Measurements from ENCODE around the gene GOLGA3. TPM values are rescaled to one million over a fixed set of nuclear protein-coding genes. Genes with fewer than 3 reads are reported as not detected.

GOLGA3 gene
- total RNA-seq, 3 donors from 2014 or later: 51.7 to 76.7 (median 58.5) TPM

DNA sequence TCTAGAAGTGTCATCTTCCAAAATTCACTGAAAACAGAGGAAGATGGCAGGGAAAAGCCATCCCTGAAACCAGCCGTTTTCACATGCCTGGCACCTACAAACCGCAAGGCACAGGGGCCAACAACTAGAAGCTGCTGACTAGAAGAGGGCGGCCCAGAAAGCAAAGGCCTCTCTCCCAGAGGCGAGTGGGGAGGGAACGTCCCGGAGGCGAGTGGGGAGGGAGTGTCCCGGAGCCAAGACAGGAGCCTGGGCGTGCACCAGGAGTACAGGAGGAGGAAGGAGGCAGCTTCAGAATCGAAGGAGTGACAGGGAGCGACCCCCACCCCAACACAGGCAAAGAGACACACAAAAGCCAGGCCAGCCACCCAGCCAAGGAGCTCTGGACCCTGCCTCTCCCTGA is 88.0 kb downstream of the GOLGA3 start:
- Histone ChIP-seq H3K36me3 (peaks cover 11% of the 10 kb centered on the region), H3K27ac (no peak overlapping the region), H3K27me3 (no peaks in the 10 kb centered on the region), H3K4me1 (no peaks in the 10 kb centered on the region), H3K4me3 (no peak overlapping the region), H3K9me3 (no peaks in the 10 kb centered on the region)
- intact Hi-C loops (cut with DNase I; ENCODE audit: low total_unique reads): no loop called here
- DNase-seq (ENCODE audit: low spot score in 2 of 2): no peak
- no peak for TF ChIP-seq POLR2A (IDR thresholded peaks at IDR 0.05)
- TF ChIP-seq, protein P1, sequence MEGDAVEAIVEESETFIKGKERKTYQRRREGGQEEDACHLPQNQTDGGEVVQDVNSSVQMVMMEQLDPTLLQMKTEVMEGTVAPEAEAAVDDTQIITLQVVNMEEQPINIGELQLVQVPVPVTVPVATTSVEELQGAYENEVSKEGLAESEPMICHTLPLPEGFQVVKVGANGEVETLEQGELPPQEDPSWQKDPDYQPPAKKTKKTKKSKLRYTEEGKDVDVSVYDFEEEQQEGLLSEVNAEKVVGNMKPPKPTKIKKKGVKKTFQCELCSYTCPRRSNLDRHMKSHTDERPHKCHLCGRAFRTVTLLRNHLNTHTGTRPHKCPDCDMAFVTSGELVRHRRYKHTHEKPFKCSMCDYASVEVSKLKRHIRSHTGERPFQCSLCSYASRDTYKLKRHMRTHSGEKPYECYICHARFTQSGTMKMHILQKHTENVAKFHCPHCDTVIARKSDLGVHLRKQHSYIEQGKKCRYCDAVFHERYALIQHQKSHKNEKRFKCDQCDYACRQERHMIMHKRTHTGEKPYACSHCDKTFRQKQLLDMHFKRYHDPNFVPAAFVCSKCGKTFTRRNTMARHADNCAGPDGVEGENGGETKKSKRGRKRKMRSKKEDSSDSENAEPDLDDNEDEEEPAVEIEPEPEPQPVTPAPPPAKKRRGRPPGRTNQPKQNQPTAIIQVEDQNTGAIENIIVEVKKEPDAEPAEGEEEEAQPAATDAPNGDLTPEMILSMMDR (IDR thresholded peaks at IDR 0.05): no peak
- TF ChIP-seq POLR2AphosphoS5 (IDR thresholded peaks at IDR 0.05): no peak

GRCh38 chr12:132740313-132740646 is 88.4 kb downstream of the GOLGA3 start:
- no peaks in the 10 kb centered on the region for H3K27me3 ChIP-seq
- H3K9me3 ChIP-seq: no peaks in the 10 kb centered on the region
- intact Hi-C loops (cut with DNase I; ENCODE audit: low total_unique reads): no loop called here
- H3K4me3 ChIP-seq: no peak overlapping the region
- H3K4me1 ChIP-seq: no peaks in the 10 kb centered on the region
- no peak overlapping the region for H3K27ac ChIP-seq
- peaks cover 11% of the 10 kb centered on the region for H3K36me3 ChIP-seq
- TF ChIP-seq, protein P1 (IDR thresholded peaks at IDR 0.05): no peak
- TF ChIP-seq POLR2A (IDR thresholded peaks at IDR 0.05): no peak
- no peak for TF ChIP-seq POLR2AphosphoS5 (IDR thresholded peaks at IDR 0.05)
- no peak for DNase-seq (ENCODE audit: low spot score in 2 of 2)

DNA sequence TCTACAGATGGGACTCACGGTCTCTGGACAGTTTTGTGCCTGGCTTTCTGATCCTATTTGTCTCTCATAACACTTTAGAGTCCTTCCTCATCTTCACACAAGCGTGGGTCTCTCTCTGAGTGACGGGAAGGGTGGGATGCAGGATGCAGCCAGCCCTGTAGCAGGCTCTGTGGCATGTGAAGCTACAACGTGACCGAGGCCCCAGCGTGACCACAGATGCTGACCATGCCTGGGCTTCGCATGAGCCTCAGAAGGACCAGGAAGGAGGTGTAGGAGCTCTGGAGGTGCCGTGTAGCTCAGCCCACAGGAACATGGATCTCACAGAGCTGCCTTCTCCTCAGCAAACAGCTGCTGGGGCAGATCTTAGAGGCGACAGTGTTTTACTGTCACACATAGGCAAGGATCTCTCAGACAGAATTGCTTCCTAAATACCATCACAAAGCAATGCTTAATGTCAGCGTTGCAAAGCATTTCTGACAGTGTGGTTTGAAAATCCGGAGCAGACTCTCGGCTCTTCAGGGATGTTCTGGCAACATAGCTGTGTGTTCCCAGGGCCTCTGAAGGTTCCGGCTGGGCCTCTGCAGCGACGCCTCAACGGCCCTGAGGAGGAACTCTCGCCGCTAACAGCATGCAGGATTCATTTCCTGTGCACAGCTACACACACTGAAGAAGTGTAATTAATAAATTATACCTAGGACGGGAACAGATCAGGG is 88.9 kb downstream of the GOLGA3 start:
- no peaks in the 10 kb centered on the region for H3K4me1 ChIP-seq
- H3K27me3 ChIP-seq: no peaks in the 10 kb centered on the region
- TF ChIP-seq POLR2AphosphoS5 (IDR thresholded peaks at IDR 0.05) (no peak), POLR2A (IDR thresholded peaks at IDR 0.05) (no peak)
- TF ChIP-seq, protein P1 (IDR thresholded peaks at IDR 0.05): no peak
- H3K27ac ChIP-seq: no peak overlapping the region
- H3K9me3 ChIP-seq: no peaks in the 10 kb centered on the region
- intact Hi-C loops (cut with DNase I; ENCODE audit: low total_unique reads): no loop called here
- DNase-seq (ENCODE audit: low spot score in 2 of 2): no peak
- H3K36me3 ChIP-seq: peaks cover 11% of the 10 kb centered on the region
- H3K4me3 ChIP-seq: no peak overlapping the region

- H3K36me3 ChIP-seq: peaks cover 11% of the 10 kb centered on the region
- no peaks in the 10 kb centered on the region for H3K4me1 ChIP-seq
- H3K9me3 ChIP-seq: no peaks in the 10 kb centered on the region
- no peaks in the 10 kb centered on the region for H3K27me3 ChIP-seq
- no peak overlapping the region for H3K4me3 ChIP-seq
- no peak for DNase-seq (ENCODE audit: low spot score in 2 of 2)
- intact Hi-C loops (cut with DNase I; ENCODE audit: low total_unique reads): no loop called here
- TF ChIP-seq POLR2AphosphoS5 (IDR thresholded peaks at IDR 0.05): no peak
- no peak for TF ChIP-seq POLR2A (IDR thresholded peaks at IDR 0.05)
- TF ChIP-seq, protein P1 (IDR thresholded peaks at IDR 0.05): no peak
- no peak overlapping the region for H3K27ac ChIP-seq
Observed at GRCh38 chr12:132736913-132737312, 91.8 kb downstream of the GOLGA3 start.

DNA sequence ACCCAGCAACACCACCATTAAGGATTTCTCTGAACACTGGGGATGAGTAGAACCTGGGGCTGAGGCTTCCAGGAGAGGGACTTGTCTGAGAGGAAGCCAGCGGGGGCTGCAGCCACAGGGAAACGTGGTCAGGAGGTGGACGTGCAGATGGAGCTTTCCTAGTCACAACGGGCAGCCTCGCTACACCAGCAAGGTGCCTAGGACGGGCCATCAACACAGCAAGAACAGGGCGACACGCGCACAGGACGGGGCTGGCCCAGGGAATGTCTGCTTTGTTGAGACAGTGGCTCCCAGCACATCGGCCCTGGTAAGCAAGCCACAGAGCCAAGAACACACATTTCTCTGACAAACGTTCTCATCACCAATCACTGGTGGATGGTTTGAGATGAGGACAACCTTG is 92.3 kb downstream of the GOLGA3 start:
- peaks cover 11% of the 10 kb centered on the region for H3K36me3 ChIP-seq
- H3K9me3 ChIP-seq: no peaks in the 10 kb centered on the region
- TF ChIP-seq POLR2AphosphoS5 (IDR thresholded peaks at IDR 0.05) (no peak), POLR2A (IDR thresholded peaks at IDR 0.05) (no peak)
- TF ChIP-seq, protein P1 (IDR thresholded peaks at IDR 0.05): no peak
- H3K4me3 ChIP-seq: no peak overlapping the region
- intact Hi-C loops (cut with DNase I; ENCODE audit: low total_unique reads): no loop called here
- no peaks in the 10 kb centered on the region for H3K4me1 ChIP-seq
- no peaks in the 10 kb centered on the region for H3K27me3 ChIP-seq
- H3K27ac ChIP-seq: no peak overlapping the region
- DNase-seq (ENCODE audit: low spot score in 2 of 2): no peak
